ENCODE measurements around the gene BMP6. TPM values are rescaled to one million over a fixed set of nuclear protein-coding genes. Genes with fewer than 3 reads are reported as not detected.

BMP6 gene
- polyA plus RNA-seq, 3 donors: not detected

GRCh38 chr6:7811441-7811840, 85.5 kb downstream of the BMP6 start:
- Mint-ChIP-seq H3K27ac (no peak overlapping the region), H3K27me3 (ENCODE audit: low read depth in 3 of 3) (peaks cover 0 to 5% (median 1%) of the 10 kb centered on the region in 3 donors), H3K9me3 (peaks cover 0 to 4% (median 0%) of the 10 kb centered on the region in 7 donors), H3K4me3 (no peak overlapping the region), H3K36me3 (no peaks in the 10 kb centered on the region), H3K4me1 (peaks cover 2% of the 10 kb centered on the region)
- H3K27me3 ChIP-seq (ENCODE audit: control insufficient read depth in 2 of 2, insufficient read depth in 2 of 2, low read length in 2 of 2): no peaks in the 10 kb centered on the region
- H3K27ac ChIP-seq (ENCODE audit: low read depth in 1 of 2, low read length in 2 of 2): no peak overlapping the region
- no peaks in the 10 kb centered on the region for H3K36me3 ChIP-seq (replicated peaks in 1 of 2; ENCODE audit: control insufficient read depth in 1 of 2, insufficient read depth in 2 of 2, low read length in 2 of 2)
- TF ChIP-seq CTCF (IDR thresholded peaks at IDR 0.05): no peak
- H3K4me1 ChIP-seq (ENCODE audit: control insufficient read depth in 1 of 2, insufficient read depth in 2 of 2, low read length in 2 of 2): no peaks in the 10 kb centered on the region
- no peak overlapping the region for H3K4me3 ChIP-seq (replicated peaks in 1 of 3; ENCODE audit: low read depth in 2 of 3, low read length in 3 of 3)
- no peak overlapping the region for H2AFZ ChIP-seq (ENCODE audit: insufficient read depth, low read depth, low read length, poor library complexity, severe bottlenecking)
- H3K9ac ChIP-seq (ENCODE audit: insufficient read depth, low read length, poor library complexity, severe bottlenecking): no peak overlapping the region
- no peak for DNase-seq
- H3K79me2 ChIP-seq (ENCODE audit: insufficient read depth, low read length): no peaks in the 10 kb centered on the region
- no peaks in the 10 kb centered on the region for H3K9me3 ChIP-seq (replicated peaks in 1 of 2; ENCODE audit: control insufficient read depth in 1 of 2, insufficient read depth in 1 of 2, low read length in 2 of 2)
- WGBS (ENCODE audit: insufficient coverage): 83% methylated on average over 7 of the region's 9 CpGs
- H4K20me1 ChIP-seq (ENCODE audit: insufficient read depth, low read length): no peaks in the 10 kb centered on the region
- no peak overlapping the region for H3K4me2 ChIP-seq (replicated peaks; ENCODE audit: extremely low read depth, low read length, poor library complexity, severe bottlenecking)
- intact Hi-C loops (cut with micrococcal nuclease): no loop called here

GRCh38 chr6:7812623-7813022, 86.7 kb downstream of the BMP6 start:
- Mint-ChIP-seq H3K36me3 (no peaks in the 10 kb centered on the region), H3K9me3 (peaks cover 0 to 2% (median 0%) of the 10 kb centered on the region in 7 donors), H3K27ac (no peak overlapping the region), H3K4me3 (no peak overlapping the region), H3K27me3 (ENCODE audit: low read depth in 3 of 3) (peaks cover 0 to 6% (median 1%) of the 10 kb centered on the region in 3 donors), H3K4me1 (peaks cover 2% of the 10 kb centered on the region)
- intact Hi-C loops (cut with micrococcal nuclease): no loop called here
- no peak for TF ChIP-seq CTCF (IDR thresholded peaks at IDR 0.05)
- Histone ChIP-seq H3K79me2 (ENCODE audit: insufficient read depth, low read length) (no peaks in the 10 kb centered on the region), H3K4me3 (replicated peaks in 1 of 3; ENCODE audit: low read depth in 2 of 3, low read length in 3 of 3) (no peak overlapping the region), H3K27me3 (ENCODE audit: control insufficient read depth in 2 of 2, insufficient read depth in 2 of 2, low read length in 2 of 2) (no peaks in the 10 kb centered on the region), H3K9ac (ENCODE audit: insufficient read depth, low read length, poor library complexity, severe bottlenecking) (no peak overlapping the region), H2AFZ (ENCODE audit: insufficient read depth, low read depth, low read length, poor library complexity, severe bottlenecking) (no peak overlapping the region), H3K36me3 (replicated peaks in 1 of 2; ENCODE audit: control insufficient read depth in 1 of 2, insufficient read depth in 2 of 2, low read length in 2 of 2) (no peaks in the 10 kb centered on the region), H3K27ac (ENCODE audit: low read depth in 1 of 2, low read length in 2 of 2) (no peak overlapping the region), H3K4me2 (replicated peaks; ENCODE audit: extremely low read depth, low read length, poor library complexity, severe bottlenecking) (no peak overlapping the region), H3K4me1 (ENCODE audit: control insufficient read depth in 1 of 2, insufficient read depth in 2 of 2, low read length in 2 of 2) (no peaks in the 10 kb centered on the region), H3K9me3 (replicated peaks in 1 of 2; ENCODE audit: control insufficient read depth in 1 of 2, insufficient read depth in 1 of 2, low read length in 2 of 2) (no peaks in the 10 kb centered on the region), H4K20me1 (ENCODE audit: insufficient read depth, low read length) (no peaks in the 10 kb centered on the region)
- WGBS (ENCODE audit: insufficient coverage): 78% methylated on average over 2 of the region's 2 CpGs
- DNase-seq: no peak

Data from CD14-positive monocyte (primary cell).